Measurements from ENCODE around the gene HDAC5.

GRCh38 chr17:44146375-44147346, 23.2 kb upstream of the HDAC5 start:
- TF ChIP-seq EP300 (IDR thresholded peaks at IDR 0.05; ENCODE audit: borderline replicate concordance in 1 of 2, low read depth in 2 of 2, low read length in 2 of 2) (no peak), SIN3A (conservative IDR thresholded peaks at IDR 0.05 in 1 of 2, IDR thresholded peaks at IDR 0.05 in 1 of 2; ENCODE audit: low read depth in 1 of 2, low read length in 2 of 2) (no peak), POLR2A (IDR thresholded peaks at IDR 0.05; ENCODE audit: control extremely low read depth in 1 of 2, low read depth in 2 of 2, low read length in 2 of 2) (no peak), USF2 (IDR thresholded peaks at IDR 0.05; ENCODE audit: low read length) (no peak), CTCF (IDR thresholded peaks at IDR 0.05; ENCODE audit: control extremely low read depth in 1 of 3, insufficient read depth in 1 of 3, low read depth in 1 of 3, low read length in 3 of 3) (no peak), MAFK (IDR thresholded peaks at IDR 0.05; ENCODE audit: low read depth, low read length) (no peak), EZH2 (IDR thresholded peaks at IDR 0.05; ENCODE audit: low read depth, low read length, severe bottlenecking) (no peak), RAD21 (IDR thresholded peaks at IDR 0.05 in 1 of 2, conservative IDR thresholded peaks at IDR 0.05 in 1 of 2; ENCODE audit: low read depth in 2 of 2, low read length in 2 of 2) (no peak), TBP (IDR thresholded peaks at IDR 0.05; ENCODE audit: low read depth, low read length) (no peak)

All from H1 (cell line).